22Rv1 (cell line): ENCODE results near the gene PEX10.
A peak's percentile ranks its signal among the peaks of the same experiment; 100 is the strongest.

Experiments used
- H3K27ac ChIP-seq: fragments of 450-650 bp; 2 replicates; pipeline ENCODE4 v1.5.1; 2017
- CTCF ChIP-seq: fragments of 450-650 bp; IDR thresholded peaks from 2 replicates; pipeline ENCODE4 v1.5.1; 2017; ENCODE audit warnings: mild to moderate bottlenecking
- ZFX ChIP-seq: fragments of 450-650 bp; IDR thresholded peaks from 2 replicates; pipeline ENCODE4 v1.6.1; 2017; ENCODE audit warnings: antibody characterized with exemption, borderline replicate concordance

PEX10 gene

DNA sequence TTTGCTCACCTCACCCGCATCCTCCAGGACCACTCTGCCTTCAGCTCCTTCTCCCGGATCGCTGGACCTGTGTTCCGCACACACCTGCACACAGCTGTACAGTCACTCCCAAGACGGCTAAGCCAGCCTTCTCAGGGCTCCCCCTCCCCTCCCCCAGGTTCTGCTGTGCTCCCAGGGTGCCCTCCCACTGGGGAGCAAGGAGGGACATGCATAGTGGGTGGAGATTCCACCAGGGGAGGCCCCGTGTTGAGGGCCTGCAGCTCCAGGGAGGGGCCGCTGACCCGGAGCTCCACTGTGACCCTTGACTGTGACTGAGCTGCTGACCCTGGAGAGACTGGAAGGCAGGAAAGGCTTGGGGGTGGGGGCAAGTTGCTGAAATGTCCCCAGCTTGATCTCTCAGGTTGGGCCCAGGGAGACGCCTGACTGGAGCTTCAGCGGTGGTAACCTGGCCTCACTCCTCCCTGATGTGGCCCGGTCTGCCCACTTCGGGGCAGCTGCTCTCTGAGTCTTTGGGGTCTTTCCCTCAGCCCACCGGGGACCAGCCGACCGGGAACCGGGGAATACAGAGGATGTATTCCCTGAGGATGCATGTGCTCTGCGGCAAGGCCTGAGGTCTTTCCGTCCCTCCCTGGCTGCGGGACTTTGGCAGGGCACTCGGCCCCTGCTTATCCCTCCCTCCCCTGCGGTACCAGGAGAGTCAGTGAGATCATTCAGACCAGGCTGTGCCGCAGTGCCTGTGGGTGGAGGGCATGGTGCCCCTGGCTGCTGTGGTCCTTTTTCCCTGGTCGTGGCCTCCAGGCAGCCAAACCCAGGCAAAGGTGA, 35.1 kb upstream of the PEX10 start:
- TF ChIP-seq ZFX = no peak
- no peak for TF ChIP-seq CTCF
- H3K27ac ChIP-seq = no peak overlapping the region

DNA sequence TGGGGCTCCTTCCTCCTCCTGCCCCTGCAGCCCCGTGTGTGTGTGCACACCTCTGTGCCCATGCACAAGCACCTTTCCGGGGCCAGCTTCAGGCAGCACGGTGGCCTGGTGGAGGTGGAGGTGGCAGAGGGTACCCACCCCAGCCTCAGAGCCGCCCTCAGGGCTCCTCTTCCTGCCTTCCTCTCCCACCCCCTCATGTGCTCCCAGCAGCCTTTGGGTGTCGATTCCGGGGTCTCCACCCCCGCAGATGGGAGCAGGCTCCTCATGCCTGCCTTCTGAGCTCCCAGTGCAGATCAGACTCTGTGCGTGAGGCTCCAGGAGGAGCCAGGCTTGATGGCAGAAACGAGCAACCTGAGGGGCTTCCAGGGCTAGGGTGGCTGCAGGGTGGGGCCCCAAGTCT, 34.5 kb upstream of the PEX10 start:
- no peak for TF ChIP-seq ZFX
- TF ChIP-seq CTCF = no peak
- no peak overlapping the region for H3K27ac ChIP-seq

DNA sequence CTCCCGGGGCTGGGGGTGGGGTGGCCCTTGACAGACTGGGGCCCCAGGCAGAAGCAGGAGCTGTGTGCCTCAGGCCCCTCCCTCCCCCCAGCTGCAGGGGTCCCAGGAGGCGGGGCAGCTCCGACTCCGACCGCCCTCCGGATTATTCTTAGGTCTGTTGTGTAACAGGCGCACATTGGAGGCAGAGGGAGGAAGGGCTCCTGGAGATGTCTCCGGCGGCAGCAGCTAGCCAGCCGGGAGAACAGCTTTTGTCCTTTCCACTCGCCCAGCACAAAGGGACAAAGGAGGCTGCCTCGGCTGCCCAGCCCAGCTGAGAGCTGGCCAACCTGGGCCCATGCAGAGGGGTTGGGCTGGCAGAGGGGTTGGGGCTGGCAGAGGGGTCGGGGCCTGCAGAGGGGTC, 34.0 kb upstream of the PEX10 start:
- H3K27ac ChIP-seq = no peak overlapping the region
- TF ChIP-seq ZFX (no peak), CTCF (no peak)

- TF ChIP-seq CTCF (no peak), ZFX (no peak)
- no peak overlapping the region for H3K27ac ChIP-seq
These were observed 33.5 kb upstream of the PEX10 start for GRCh38 chr1:2445823-2446215.

- TF ChIP-seq ZFX (no peak), CTCF (no peak)
- H3K27ac ChIP-seq = no peak overlapping the region
These were observed 32.9 kb upstream of the PEX10 start for GRCh38 chr1:2445162-2445822.

DNA sequence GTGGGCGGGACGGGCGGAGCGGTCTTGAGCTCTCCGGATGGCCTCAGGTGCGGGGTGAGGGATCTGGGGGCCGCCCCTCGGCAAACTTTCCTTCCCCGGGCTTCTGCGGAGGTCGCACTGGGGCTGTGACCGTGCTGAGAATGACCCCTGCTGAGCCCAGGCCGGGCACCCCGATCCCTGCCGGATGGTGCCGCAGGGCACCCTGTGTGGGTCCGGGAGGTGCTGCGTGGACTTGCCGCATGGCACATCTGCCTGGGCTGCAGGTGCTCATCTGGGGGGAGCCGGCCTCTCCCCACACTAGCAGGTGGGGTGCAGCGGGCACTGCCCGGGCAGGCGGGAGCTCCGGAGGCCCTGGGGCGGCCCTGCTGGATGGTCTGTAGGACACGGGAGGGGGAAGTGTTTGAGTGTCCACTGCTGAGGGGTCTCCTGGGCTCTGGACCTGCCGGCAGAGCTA, 31.8 kb upstream of the PEX10 start:
- no peak overlapping the region for H3K27ac ChIP-seq
- TF ChIP-seq CTCF = peak; percentile 30; the same call in 1 of the 2 replicates
- no peak for TF ChIP-seq ZFX
